Activated naive CD4-positive, alpha-beta T cell treated with anti-CD3 and anti-CD28 coated beads, Interleukin-2, amount 50 U/mL, for 24 hours (primary cell): Measurements from ENCODE around the gene TMEM132C.

Source experiments
- H3K27ac Mint-ChIP-seq: one replicate; pipeline ENCODE4 v1.8.0; 2021; ENCODE audit warnings: mild to moderate bottlenecking, mixed read lengths
- H3K27me3 Mint-ChIP-seq: one replicate; pipeline ENCODE4 v1.8.0; 2021; ENCODE audit warnings: mixed read lengths
- H3K36me3 Mint-ChIP-seq: one replicate; pipeline ENCODE4 v1.8.0; 2021; ENCODE audit warnings: mixed read lengths
- H3K4me1 Mint-ChIP-seq: one replicate; pipeline ENCODE4 v1.8.0; 2021; ENCODE audit warnings: mixed read lengths
- H3K4me3 Mint-ChIP-seq: one replicate; pipeline ENCODE4 v1.8.0; 2021; ENCODE audit warnings: mild to moderate bottlenecking, mixed read lengths
- H3K9me3 Mint-ChIP-seq: one replicate; pipeline ENCODE4 v1.8.0; 2021; ENCODE audit warnings: mixed read lengths

Gene TMEM132C

DNA sequence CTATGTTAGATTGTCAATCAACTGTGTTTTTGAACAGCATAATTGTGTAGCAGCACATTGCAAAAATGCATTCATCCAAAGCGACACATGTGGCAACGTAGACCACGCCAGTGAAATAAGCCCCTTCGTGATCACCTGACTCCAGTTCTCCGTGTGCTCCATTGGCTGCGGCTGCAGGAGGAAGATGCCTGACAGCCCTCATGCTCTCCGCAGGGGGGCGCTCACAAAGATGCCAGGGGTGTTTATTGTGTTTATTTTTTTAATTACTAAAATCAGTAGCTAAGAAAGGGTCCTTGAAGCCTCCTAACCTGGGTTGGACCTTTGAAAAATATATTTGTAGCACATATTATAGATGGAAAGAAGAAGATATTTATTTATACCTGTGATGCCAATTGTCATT, 440.5 kb downstream of the TMEM132C start:
- Mint-ChIP-seq H3K36me3 (peaks cover 2% of the 10 kb centered on the region), H3K4me3 (no peak overlapping the region), H3K27ac (no peak overlapping the region), H3K9me3 (no peaks in the 10 kb centered on the region), H3K4me1 (no peaks in the 10 kb centered on the region), H3K27me3 (no peaks in the 10 kb centered on the region)

DNA sequence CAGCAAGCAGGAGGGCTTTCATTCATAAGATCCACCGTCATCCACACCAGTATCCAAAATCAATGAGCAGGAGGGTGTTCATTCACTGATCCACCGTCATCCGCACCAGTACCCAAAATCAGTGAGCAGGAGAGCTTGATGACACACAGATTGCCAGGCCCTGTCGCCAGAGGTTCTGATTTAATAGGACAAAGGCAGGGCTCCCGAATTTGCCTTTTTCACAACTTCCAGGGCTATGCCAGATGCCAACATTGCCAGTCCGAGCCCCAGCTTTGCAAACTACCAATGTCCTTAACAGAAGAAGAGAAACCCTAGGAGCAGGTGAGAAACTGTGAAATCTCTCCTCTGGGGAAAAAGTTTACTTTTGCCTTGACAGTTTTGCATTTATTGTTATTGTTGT, 441.8 kb downstream of the TMEM132C start:
- Mint-ChIP-seq H3K27me3 (no peaks in the 10 kb centered on the region), H3K4me1 (no peaks in the 10 kb centered on the region)

DNA sequence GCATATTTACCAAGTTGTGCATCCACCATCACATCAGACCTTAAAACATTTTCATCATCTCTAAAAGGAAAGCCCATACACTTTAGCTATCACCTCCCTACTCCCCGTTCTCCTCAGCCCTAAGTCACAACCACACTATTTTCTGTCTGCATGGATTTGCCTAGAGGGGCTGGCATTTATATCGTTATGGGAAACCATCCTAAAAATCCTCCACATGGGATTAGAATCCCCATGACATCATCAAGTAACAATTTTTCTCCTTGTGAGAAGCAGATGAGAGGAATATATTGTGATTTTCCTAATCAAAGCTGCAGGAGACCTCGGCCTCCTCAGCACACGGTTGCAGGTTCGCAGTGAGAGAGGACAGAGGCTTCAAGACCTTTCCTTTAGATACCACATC, 442.7 kb downstream of the TMEM132C start:
- H3K27ac Mint-ChIP-seq = no peak overlapping the region
- no peaks in the 10 kb centered on the region for H3K27me3 Mint-ChIP-seq
- no peaks in the 10 kb centered on the region for H3K4me1 Mint-ChIP-seq
- H3K36me3 Mint-ChIP-seq = peaks cover 2% of the 10 kb centered on the region
- H3K9me3 Mint-ChIP-seq = no peaks in the 10 kb centered on the region
- no peak overlapping the region for H3K4me3 Mint-ChIP-seq

More for the DNA sequence above, 441.8 kb downstream of the TMEM132C start:
- Mint-ChIP-seq H3K4me3 (no peak overlapping the region), H3K9me3 (no peaks in the 10 kb centered on the region), H3K36me3 (peaks cover 2% of the 10 kb centered on the region), H3K27ac (no peak overlapping the region)

DNA sequence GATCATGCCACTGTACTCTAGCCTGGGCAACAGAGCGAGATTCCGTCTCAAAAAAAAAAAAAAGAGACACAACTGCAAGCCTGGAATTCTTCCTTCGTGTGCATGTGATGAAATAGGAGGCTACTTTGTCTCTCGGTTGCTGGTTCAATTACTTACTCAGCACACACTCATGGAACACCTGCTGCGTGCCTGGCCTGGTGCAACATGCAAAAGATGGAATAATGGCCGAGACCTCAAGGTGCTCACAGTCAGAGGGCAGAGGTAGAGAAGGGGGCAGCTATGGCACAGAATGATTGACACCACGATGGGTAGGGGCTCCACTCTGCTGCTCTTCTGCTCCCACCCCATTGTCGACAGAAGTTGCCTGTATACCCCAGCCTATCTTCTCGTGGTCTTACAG, 444.5 kb downstream of the TMEM132C start:
- no peaks in the 10 kb centered on the region for H3K27me3 Mint-ChIP-seq
- H3K36me3 Mint-ChIP-seq = no peaks in the 10 kb centered on the region
- H3K27ac Mint-ChIP-seq = no peak overlapping the region
- H3K9me3 Mint-ChIP-seq = peaks cover 7% of the 10 kb centered on the region
- H3K4me3 Mint-ChIP-seq = no peak overlapping the region
- no peaks in the 10 kb centered on the region for H3K4me1 Mint-ChIP-seq

DNA sequence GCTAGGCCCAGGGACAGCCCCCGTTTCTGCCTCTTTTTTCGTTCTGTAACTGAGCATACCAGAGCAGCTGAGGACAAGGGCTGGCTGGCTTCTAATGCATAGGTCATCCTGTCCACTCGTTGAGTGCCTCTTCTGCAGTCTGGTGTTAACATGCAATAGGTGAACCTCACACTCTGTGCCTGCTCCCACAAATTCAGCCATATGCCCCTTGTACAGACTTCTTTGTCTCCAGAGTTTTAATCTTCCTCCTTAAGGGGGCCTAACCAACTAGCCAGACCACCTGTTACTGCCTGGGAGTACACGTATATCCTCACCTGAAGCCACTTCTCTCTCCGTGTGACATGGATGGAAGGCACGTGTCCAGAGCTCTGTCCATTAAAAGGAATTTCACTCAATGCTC, 445.7 kb downstream of the TMEM132C start:
- H3K4me1 Mint-ChIP-seq = no peaks in the 10 kb centered on the region
- H3K27ac Mint-ChIP-seq = no peak overlapping the region
- no peaks in the 10 kb centered on the region for H3K36me3 Mint-ChIP-seq
- peaks cover 16% of the 10 kb centered on the region for H3K9me3 Mint-ChIP-seq
- H3K27me3 Mint-ChIP-seq = no peaks in the 10 kb centered on the region
- no peak overlapping the region for H3K4me3 Mint-ChIP-seq

DNA sequence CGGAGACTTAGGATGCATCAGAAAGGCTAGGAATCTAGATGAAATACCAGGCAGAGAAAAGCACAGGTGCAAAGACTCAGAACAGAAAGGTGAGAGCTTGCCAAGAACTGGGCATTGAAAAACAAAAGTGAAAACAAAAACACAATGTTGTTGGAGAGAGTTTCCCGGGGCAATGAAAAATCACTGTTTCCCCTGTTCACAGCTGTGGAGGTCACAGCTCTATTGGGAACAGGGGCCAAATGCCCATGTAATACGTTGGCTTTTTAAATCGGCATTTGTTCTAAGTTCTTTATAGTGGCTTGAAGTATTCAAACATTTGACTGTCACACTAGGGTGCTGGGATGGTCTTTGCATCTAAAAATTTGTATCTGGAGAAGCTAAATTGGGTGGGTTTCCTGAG, 448.5 kb downstream of the TMEM132C start:
- Mint-ChIP-seq H3K27me3 (no peaks in the 10 kb centered on the region), H3K36me3 (no peaks in the 10 kb centered on the region), H3K4me1 (no peaks in the 10 kb centered on the region), H3K4me3 (no peak overlapping the region), H3K9me3 (peaks cover 16% of the 10 kb centered on the region), H3K27ac (no peak overlapping the region)

DNA sequence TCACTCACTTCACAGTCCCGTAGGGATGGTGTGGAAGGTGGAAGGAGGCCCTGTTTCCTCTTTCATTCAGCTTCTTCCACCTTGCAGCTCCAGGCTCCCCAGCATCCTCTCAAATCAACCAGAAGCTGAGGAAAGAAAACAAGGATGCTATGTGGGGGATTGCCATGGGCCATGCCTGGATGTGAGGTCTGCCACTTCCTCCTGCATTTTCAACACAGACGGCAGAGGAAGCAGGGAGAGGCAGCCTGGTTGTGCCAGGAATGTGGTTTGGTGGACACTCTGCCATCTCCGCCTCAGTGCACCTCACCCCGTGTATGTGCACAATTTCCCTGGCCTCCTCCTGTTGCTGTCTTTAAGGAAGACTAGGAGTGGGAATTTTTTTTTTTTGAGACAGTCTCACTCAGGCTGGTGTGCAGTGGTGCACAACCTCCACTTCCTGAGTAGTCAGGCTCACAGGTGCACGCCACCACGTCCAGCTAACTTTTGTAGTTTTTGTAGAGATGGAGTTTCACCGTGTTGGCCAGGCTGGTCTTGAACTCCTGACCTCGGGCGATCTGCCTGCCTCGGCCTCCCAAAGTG, 457.6 kb downstream of the TMEM132C start:
- Mint-ChIP-seq H3K9me3 (no peaks in the 10 kb centered on the region), H3K27me3 (peaks cover 4% of the 10 kb centered on the region), H3K36me3 (no peaks in the 10 kb centered on the region), H3K27ac (no peak overlapping the region), H3K4me1 (no peaks in the 10 kb centered on the region), H3K4me3 (no peak overlapping the region)

DNA sequence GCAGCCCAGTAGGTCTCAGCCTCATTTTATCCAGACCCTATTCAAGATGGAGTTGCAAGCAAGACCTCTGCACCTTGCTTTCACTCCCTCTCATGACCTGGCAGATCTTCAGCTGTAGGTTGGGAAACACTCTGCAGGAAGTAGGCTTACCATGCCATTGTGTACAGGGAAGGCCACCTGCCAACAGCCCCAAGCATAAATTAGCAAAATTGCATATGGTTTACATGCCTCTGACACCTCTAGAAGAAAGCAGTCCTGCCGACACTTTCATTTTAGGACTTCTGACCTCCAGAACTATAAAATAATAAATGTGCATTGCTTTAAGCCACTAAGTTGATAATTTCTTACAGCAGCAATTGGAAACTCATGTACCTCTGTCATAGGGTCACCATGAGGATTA, 459.9 kb downstream of the TMEM132C start:
- no peak overlapping the region for H3K4me3 Mint-ChIP-seq
- H3K27me3 Mint-ChIP-seq = peaks cover 6% of the 10 kb centered on the region
- no peaks in the 10 kb centered on the region for H3K9me3 Mint-ChIP-seq
- H3K27ac Mint-ChIP-seq = no peak overlapping the region
- H3K36me3 Mint-ChIP-seq = no peaks in the 10 kb centered on the region
- H3K4me1 Mint-ChIP-seq = no peaks in the 10 kb centered on the region

DNA sequence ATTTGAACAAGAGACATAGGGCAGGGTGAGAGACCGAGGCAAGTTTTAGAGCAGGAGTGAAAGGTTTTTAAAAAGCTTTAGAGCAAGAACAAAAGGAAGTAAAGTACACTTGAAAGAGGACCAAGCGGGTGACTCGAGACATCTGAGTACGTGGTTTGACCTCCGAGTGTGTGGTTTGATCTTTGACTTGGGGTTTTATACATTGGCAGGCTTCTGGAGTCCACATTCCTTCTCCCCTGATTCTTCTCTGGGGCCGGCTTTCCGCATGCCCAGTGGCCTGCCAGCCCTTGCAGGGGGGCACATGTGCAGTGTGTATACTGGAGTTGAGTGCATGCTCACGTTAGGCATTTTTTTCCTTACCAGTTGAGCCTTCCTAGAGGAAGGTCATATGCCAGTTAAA, 460.5 kb downstream of the TMEM132C start:
- H3K27me3 Mint-ChIP-seq = peaks cover 6% of the 10 kb centered on the region
- no peaks in the 10 kb centered on the region for H3K36me3 Mint-ChIP-seq
- H3K9me3 Mint-ChIP-seq = no peaks in the 10 kb centered on the region
- H3K4me3 Mint-ChIP-seq = no peak overlapping the region
- no peak overlapping the region for H3K27ac Mint-ChIP-seq
- H3K4me1 Mint-ChIP-seq = no peaks in the 10 kb centered on the region

DNA sequence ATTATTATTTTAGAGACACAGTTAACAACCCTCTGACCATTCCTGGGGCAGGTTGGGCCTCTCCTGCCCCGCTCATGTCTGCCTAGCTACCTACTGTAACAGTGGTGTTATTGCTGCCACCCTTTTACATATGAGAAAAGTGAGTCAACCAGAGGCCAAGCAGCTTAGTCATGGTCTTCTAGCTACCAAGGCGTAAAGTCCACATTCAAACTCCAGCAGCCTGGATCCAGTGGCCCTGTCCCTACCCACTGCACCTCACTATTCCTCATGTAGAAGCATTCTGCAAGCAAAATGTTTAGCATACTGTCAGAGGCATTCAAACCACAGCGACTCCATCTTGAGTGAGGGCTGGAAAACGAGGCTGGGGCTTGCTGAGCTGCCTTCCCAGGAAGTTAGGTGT, 461.0 kb downstream of the TMEM132C start:
- Mint-ChIP-seq H3K9me3 (no peaks in the 10 kb centered on the region), H3K4me1 (no peaks in the 10 kb centered on the region), H3K4me3 (no peak overlapping the region), H3K36me3 (no peaks in the 10 kb centered on the region), H3K27ac (no peak overlapping the region), H3K27me3 (peaks cover 6% of the 10 kb centered on the region)

DNA sequence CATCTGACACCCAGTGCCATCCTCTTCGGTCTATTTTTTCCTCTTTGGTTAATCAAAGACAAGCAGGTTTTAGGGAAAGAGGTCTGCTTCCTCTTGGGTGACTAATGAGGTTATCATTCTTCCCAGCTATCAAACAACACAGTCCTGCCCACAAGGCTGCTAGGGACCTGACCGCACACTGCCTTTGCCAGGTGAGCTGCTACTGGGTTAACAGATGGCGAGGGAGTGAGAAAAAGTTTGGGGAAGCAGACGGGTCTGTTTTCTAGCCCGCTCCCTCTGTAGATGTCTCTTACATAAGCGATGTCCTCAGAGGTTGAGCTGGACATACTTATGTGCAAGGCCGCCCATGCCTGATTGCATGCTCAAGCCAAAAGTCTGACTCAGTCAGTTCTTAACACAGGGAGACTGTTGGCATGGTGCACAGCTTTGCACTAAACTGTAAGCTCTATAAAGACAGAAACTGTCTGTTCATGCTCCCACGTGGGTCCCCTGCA, 462.7 kb downstream of the TMEM132C start:
- Mint-ChIP-seq H3K9me3 (no peaks in the 10 kb centered on the region), H3K4me3 (no peak overlapping the region), H3K27ac (no peak overlapping the region), H3K4me1 (no peaks in the 10 kb centered on the region), H3K27me3 (peaks cover 7% of the 10 kb centered on the region), H3K36me3 (no peaks in the 10 kb centered on the region)

DNA sequence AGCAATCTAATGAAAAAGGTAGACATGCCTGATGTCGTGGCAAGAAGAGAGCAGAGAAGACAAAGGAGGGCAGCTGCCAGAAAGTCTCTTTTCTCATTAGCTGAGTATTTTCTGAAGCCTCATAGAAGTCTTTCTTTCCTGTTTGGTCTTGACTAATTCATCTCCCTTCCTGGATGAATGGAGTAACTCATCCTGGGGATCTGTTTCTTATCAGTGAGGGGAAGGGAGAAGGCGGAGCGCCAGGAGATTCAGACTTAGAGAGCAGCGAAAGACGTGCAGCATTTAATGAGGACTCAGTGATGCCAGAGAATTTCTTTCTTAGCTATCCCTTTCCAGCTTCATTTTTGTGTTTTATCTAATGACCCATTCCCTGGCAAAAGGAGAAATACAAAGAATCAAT, 467.4 kb downstream of the TMEM132C start:
- Mint-ChIP-seq H3K9me3 (peaks cover 7% of the 10 kb centered on the region), H3K27ac (no peak overlapping the region), H3K36me3 (no peaks in the 10 kb centered on the region), H3K4me3 (no peak overlapping the region), H3K4me1 (no peaks in the 10 kb centered on the region), H3K27me3 (peaks cover 7% of the 10 kb centered on the region)

DNA sequence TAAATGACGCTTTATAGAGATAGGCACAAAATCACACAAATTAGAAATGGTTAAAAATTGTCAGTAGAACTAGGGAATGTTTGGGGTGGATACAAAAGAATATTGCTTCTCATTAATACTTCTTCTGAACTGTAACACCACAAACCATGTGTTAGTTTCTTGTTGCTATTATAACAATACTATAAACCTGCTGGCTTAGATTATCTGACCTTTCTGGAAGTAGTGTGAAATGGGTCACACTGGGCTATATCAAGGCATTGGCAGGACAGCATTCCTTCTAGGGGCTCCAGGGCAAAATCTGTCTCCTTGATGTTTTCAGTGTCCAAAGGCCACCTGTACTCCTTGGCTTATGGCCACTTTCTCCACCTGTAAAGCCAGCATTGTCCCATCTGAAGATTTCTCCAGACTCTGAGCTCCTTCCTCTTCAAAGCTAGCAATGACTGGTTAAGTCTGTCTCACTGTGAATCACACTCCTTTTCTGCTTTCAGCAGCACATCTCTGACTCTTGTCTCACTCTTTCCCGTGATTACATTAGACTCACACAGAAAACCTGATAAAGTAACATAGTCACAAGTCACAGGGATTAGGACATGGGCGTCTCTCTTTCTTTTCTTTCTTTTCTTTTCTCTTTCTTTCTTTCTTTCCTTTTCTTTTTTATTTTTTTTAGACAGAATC, 470.5 kb downstream of the TMEM132C start:
- Mint-ChIP-seq H3K36me3 (no peaks in the 10 kb centered on the region), H3K27me3 (peaks cover 4% of the 10 kb centered on the region), H3K4me1 (no peaks in the 10 kb centered on the region), H3K4me3 (no peak overlapping the region), H3K27ac (no peak overlapping the region), H3K9me3 (peaks cover 9% of the 10 kb centered on the region)

DNA sequence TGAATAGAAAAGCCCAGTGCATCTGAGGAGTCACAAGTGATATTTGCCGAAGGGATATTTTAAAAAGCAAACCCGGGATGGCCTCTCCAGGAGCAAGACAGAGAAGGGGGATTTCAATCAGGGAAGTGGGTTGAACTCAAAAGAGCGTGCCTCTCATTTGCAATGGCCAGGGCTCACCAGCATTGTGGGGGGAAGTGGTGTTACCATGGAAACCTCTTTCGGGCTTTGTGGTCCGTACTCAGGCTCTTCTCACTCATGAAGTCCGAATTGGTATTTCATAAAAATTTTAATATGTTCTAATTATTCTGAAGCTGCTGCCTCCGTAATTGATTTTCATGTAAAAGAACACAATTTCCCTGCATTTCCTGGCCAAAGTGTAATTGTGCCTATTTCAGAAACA, 476.9 kb downstream of the TMEM132C start:
- H3K27ac Mint-ChIP-seq = no peak overlapping the region

DNA sequence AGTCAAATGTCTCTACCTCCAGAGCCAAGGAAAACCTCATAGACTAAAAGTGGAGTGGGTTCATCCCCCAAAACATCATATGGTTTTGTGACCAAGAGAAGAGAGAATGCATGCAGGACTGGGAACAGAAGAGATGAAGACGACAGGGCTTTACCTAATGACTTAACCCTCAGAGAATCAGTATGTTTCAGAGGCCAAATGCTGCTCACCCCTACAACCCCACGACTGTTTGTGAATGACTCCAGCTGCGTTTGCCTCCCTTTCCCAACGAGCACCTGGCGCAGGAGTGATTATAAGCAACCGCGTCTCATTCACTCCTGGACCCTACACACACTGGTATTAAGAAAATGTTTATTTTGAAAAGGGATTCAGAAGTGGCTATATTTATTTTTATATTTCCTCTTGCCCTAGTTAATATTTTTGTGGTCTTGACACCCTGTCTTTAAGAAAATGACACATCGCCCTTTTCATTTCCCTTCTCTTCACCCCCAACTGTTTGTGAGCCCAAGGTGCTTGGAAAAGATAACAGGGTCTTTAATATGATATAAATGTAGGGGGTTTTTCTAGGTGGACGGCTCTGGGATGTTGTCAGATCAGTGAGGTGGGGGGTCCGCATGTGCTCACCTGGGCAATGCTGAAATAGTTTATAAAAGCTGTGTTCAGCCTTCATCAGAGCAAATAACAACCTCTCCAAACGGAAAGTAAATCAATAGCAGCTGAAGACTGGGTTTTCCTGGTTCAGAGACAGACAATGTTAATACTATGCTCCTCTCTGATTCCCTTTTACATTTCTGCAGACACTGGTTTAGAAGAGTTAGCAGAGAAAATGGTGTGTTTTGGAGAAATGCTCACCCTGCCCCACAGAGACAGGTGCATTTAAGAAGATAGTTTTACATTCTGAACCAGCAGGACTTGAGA, 479.1 kb downstream of the TMEM132C start:
- Mint-ChIP-seq H3K36me3 (no peaks in the 10 kb centered on the region), H3K4me1 (no peaks in the 10 kb centered on the region), H3K4me3 (no peak overlapping the region), H3K9me3 (no peaks in the 10 kb centered on the region), H3K27ac (no peak overlapping the region), H3K27me3 (no peaks in the 10 kb centered on the region)

More for the DNA sequence above, 476.9 kb downstream of the TMEM132C start:
- H3K27me3 Mint-ChIP-seq = no peaks in the 10 kb centered on the region
- no peaks in the 10 kb centered on the region for H3K36me3 Mint-ChIP-seq
- no peaks in the 10 kb centered on the region for H3K4me1 Mint-ChIP-seq
- peaks cover 7% of the 10 kb centered on the region for H3K9me3 Mint-ChIP-seq
- no peak overlapping the region for H3K4me3 Mint-ChIP-seq

DNA sequence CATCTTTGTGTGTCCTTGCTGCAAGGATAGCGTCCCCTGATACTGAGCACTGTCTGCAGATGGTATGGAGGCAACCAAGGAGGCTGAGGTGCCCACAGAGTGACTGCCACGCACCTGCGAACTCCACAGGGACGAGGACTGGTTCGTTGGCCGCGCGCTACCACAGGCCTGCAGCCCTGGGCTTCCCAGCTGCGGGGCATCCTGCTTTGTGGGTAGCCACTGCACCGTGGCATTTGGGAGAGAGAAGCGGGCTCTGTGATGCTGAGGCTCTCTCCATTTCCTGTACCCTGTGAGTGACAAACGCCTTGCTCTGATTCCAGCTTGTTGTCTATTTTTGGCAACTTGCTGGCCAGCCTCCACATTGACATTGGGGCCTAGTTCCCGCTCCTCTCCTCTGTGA, 480.5 kb downstream of the TMEM132C start:
- no peaks in the 10 kb centered on the region for H3K36me3 Mint-ChIP-seq
- H3K27ac Mint-ChIP-seq = no peak overlapping the region
- no peaks in the 10 kb centered on the region for H3K9me3 Mint-ChIP-seq
- H3K4me1 Mint-ChIP-seq = no peaks in the 10 kb centered on the region
- no peaks in the 10 kb centered on the region for H3K27me3 Mint-ChIP-seq
- H3K4me3 Mint-ChIP-seq = no peak overlapping the region
